ENCODE measurements around the gene RTP2. TPM values are rescaled to one million over a fixed set of nuclear protein-coding genes. Genes with fewer than 3 reads are reported as not detected.

Gene RTP2
- total and polyA plus RNA-seq, 10 of the 15 experiments (the other 5 are each of a cell fraction or from before 2014, with no cell fraction given): not detected

DNA sequence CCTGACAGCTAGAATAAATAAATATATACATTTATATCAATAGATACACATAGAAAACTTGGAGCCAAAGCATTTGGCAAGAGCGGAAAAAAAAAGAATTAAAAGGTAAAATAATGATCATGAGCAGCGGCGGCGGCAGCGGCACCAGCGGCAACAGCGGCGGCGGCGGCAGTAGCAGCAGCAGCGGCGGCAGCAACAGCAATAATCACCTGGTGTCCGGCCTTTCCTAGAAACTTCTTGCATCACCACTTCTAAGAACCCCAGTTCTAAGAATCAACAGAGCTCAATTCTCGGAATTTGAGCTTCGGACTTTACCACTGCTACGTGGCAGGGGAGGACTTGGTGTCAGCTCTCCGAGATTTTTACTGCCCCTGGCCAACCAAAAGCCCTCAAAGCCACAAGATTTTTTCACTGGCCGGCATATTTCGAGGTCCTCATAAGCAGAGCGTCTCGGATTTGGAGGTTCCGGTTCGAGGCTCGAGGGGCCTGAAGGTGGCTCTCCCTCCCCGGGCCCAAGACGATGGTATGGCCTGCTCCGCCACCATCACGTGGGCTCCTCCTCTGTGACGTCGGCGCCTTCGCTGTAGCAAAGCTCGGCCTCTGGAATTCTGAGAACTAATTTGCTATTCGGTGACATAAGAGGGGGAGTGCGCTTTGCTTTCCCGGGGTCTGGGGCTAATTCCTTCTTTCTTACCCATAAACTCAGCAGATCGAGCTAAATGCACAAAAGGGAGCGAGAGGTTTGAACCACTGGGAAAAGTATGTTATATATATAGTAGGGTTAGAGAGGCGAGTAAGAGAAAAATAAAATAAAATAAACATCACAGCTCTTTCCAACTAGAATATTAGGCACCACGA is 43.1 kb upstream of the RTP2 start, which contains the start of gene BCL6 (continued):
- TF ChIP-seq, protein P1, sequence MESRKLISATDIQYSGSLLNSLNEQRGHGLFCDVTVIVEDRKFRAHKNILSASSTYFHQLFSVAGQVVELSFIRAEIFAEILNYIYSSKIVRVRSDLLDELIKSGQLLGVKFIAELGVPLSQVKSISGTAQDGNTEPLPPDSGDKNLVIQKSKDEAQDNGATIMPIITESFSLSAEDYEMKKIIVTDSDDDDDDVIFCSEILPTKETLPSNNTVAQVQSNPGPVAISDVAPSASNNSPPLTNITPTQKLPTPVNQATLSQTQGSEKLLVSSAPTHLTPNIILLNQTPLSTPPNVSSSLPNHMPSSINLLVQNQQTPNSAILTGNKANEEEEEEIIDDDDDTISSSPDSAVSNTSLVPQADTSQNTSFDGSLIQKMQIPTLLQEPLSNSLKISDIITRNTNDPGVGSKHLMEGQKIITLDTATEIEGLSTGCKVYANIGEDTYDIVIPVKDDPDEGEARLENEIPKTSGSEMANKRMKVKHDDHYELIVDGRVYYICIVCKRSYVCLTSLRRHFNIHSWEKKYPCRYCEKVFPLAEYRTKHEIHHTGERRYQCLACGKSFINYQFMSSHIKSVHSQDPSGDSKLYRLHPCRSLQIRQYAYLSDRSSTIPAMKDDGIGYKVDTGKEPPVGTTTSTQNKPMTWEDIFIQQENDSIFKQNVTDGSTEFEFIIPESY (IDR thresholded peaks at IDR 0.05): no peak
- peak; percentile 64 for TF ChIP-seq SP1 (IDR thresholded peaks at IDR 0.05; ENCODE audit: low read depth, low read length)
- no peak for TF ChIP-seq SMC3 (IDR thresholded peaks at IDR 0.05; ENCODE audit: borderline replicate concordance, low read length)
- peak; percentile 98 for TF ChIP-seq BHLHE40 (IDR thresholded peaks at IDR 0.05; ENCODE audit: borderline replicate concordance in 1 of 2, low read depth in 2 of 2, low read length in 1 of 2)
- TF ChIP-seq, protein P2, sequence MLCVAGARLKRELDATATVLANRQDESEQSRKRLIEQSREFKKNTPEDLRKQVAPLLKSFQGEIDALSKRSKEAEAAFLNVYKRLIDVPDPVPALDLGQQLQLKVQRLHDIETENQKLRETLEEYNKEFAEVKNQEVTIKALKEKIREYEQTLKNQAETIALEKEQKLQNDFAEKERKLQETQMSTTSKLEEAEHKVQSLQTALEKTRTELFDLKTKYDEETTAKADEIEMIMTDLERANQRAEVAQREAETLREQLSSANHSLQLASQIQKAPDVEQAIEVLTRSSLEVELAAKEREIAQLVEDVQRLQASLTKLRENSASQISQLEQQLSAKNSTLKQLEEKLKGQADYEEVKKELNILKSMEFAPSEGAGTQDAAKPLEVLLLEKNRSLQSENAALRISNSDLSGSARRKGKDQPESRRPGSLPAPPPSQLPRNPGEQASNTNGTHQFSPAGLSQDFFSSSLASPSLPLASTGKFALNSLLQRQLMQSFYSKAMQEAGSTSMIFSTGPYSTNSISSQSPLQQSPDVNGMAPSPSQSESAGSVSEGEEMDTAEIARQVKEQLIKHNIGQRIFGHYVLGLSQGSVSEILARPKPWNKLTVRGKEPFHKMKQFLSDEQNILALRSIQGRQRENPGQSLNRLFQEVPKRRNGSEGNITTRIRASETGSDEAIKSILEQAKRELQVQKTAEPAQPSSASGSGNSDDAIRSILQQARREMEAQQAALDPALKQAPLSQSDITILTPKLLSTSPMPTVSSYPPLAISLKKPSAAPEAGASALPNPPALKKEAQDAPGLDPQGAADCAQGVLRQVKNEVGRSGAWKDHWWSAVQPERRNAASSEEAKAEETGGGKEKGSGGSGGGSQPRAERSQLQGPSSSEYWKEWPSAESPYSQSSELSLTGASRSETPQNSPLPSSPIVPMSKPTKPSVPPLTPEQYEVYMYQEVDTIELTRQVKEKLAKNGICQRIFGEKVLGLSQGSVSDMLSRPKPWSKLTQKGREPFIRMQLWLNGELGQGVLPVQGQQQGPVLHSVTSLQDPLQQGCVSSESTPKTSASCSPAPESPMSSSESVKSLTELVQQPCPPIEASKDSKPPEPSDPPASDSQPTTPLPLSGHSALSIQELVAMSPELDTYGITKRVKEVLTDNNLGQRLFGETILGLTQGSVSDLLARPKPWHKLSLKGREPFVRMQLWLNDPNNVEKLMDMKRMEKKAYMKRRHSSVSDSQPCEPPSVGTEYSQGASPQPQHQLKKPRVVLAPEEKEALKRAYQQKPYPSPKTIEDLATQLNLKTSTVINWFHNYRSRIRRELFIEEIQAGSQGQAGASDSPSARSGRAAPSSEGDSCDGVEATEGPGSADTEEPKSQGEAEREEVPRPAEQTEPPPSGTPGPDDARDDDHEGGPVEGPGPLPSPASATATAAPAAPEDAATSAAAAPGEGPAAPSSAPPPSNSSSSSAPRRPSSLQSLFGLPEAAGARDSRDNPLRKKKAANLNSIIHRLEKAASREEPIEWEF (IDR thresholded peaks at IDR 0.05; ENCODE audit: insufficient replicate concordance, low read depth, low read length): no peak
- peak; percentile 98 for TF ChIP-seq JUND (IDR thresholded peaks at IDR 0.05; ENCODE audit: low read depth, low read length)
- TF ChIP-seq CREM (IDR thresholded peaks at IDR 0.05; ENCODE audit: low read depth): peak; percentile 82
- TF ChIP-seq FOXK2 (IDR thresholded peaks at IDR 0.05): peak; percentile 99
- TF ChIP-seq PAX5 (IDR thresholded peaks at IDR 0.05; ENCODE audit: borderline replicate concordance, low read depth, low read length): no peak
- TF ChIP-seq TARDBP (IDR thresholded peaks at IDR 0.05; ENCODE audit: borderline replicate concordance): no peak
- TF ChIP-seq FOXM1 (IDR thresholded peaks at IDR 0.05; ENCODE audit: low read depth, low read length): peak; percentile 33; the same call in 1 of the 2 replicates
- TF ChIP-seq SREBF1 (IDR thresholded peaks at IDR 0.05; ENCODE audit: low read length): peak; percentile 97
- no peak for TF ChIP-seq SMAD5 (IDR thresholded peaks at IDR 0.05; ENCODE audit: low read depth)
- TF ChIP-seq HDAC6 (IDR thresholded peaks at IDR 0.05; ENCODE audit: unreplicated experiment): no peak
- TF ChIP-seq SMAD1 (IDR thresholded peaks at IDR 0.05; ENCODE audit: low read depth, partially characterized antibody): no peak
- TF ChIP-seq BACH1 (IDR thresholded peaks at IDR 0.05; ENCODE audit: borderline replicate concordance): no peak
- TF ChIP-seq SPI1 (IDR thresholded peaks at IDR 0.05; ENCODE audit: borderline replicate concordance, insufficient read depth, low read depth, low read length): no peak
- no peak for TF ChIP-seq MYC (IDR thresholded peaks at IDR 0.05; ENCODE audit: insufficient read depth, insufficient read length, insufficient replicate concordance, low read length, severe bottlenecking)
- TF ChIP-seq EED (IDR thresholded peaks at IDR 0.05; ENCODE audit: low read depth): no peak
- TF ChIP-seq SREBF2 (IDR thresholded peaks at IDR 0.05; ENCODE audit: low read length): no peak
- TF ChIP-seq ZNF217 (IDR thresholded peaks at IDR 0.05): no peak
- TF ChIP-seq KAT2A (conservative IDR thresholded peaks at IDR 0.05; ENCODE audit: control insufficient read depth, low read depth, low read length): no peak
- TF ChIP-seq TCF12 (IDR thresholded peaks at IDR 0.05; ENCODE audit: low read depth, low read length): peak; percentile 63; the same call in 1 of the 2 replicates

Measured in GM12878 (cell line).